Hepatocyte (in vitro differentiated cells): ENCODE measurements around the gene SKA2.

Experiments used
- EZH2 ChIP-seq: fragments of 200-600 bp; sonication (generic); IDR thresholded peaks from 2 replicates; pipeline ENCODE4 v1.6.1; 2016; ENCODE audit warnings: antibody characterized with exemption, mild to moderate bottlenecking, borderline replicate concordance
- EZH2phosphoT487 ChIP-seq: fragments of 200-600 bp; sonication (generic); IDR thresholded peaks from one replicate; pipeline ENCODE4 v1.6.1; 2018; ENCODE audit warnings: antibody characterized with exemption, mild to moderate bottlenecking, low read depth, moderate library complexity; ENCODE audit not compliant: unreplicated experiment, severe bottlenecking
- TF ChIP-seq, protein P1 (sequence below): fragments of 200-600 bp; sonication (generic); IDR thresholded peaks from 2 replicates; pipeline ENCODE4 v1.5.1; 2016; ENCODE audit warnings: antibody characterized with exemption, mild to moderate bottlenecking; ENCODE audit not compliant: poor library complexity

DNA sequence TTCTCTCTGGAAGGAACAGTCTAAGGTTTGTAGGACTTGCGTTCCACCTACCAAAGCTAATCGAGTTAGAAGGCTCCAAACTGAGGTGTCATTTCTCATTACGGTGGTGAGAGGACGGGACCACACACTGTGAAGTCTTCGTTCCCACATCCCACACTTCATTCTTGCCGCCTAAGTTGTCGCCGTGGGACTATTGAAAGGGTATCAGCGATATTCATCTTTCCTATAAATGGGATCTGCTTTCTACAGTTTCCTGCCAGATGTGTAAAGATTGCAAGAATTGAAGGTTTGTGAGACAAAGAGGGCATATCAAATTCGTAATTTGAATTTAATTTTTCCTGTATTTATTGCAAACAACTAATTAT, 47.7 kb downstream of the SKA2 start:
- TF ChIP-seq, protein P1, sequence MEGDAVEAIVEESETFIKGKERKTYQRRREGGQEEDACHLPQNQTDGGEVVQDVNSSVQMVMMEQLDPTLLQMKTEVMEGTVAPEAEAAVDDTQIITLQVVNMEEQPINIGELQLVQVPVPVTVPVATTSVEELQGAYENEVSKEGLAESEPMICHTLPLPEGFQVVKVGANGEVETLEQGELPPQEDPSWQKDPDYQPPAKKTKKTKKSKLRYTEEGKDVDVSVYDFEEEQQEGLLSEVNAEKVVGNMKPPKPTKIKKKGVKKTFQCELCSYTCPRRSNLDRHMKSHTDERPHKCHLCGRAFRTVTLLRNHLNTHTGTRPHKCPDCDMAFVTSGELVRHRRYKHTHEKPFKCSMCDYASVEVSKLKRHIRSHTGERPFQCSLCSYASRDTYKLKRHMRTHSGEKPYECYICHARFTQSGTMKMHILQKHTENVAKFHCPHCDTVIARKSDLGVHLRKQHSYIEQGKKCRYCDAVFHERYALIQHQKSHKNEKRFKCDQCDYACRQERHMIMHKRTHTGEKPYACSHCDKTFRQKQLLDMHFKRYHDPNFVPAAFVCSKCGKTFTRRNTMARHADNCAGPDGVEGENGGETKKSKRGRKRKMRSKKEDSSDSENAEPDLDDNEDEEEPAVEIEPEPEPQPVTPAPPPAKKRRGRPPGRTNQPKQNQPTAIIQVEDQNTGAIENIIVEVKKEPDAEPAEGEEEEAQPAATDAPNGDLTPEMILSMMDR, result no peak
- TF ChIP-seq EZH2phosphoT487 (no peak), EZH2 (no peak)
